HL-60 (cell line): ENCODE data around the gene MTCH2.

Experiments used
- DNase-seq, 2 experiments: peaks; one replicate each; pipeline ENCODE4 v3.0.0-alpha.2; 2010 to 2020; ENCODE audit warnings: low read depth in 1 of 2, low spot score in 1 of 2
- H3K27ac ChIP-seq: fragments of 250-450 bp; sonication (Bioruptor Pico); replicated peaks from 2 replicates; pipeline ENCODE4 v1.5.1; 2020; ENCODE audit warnings: mild to moderate bottlenecking, moderate library complexity
- H3K27me3 ChIP-seq: fragments of 250-450 bp; sonication (Bioruptor Pico); 2 replicates; pipeline ENCODE4 v1.5.1; 2021; ENCODE audit warnings: mild to moderate bottlenecking, moderate library complexity; ENCODE audit not compliant: insufficient read depth, poor library complexity, severe bottlenecking
- H3K4me3 ChIP-seq: replicated peaks from 2 replicates; pipeline ENCODE4 v1.5.1; 2011; ENCODE audit warnings: mild to moderate bottlenecking, control low read depth, low read length; ENCODE audit not compliant: insufficient read depth
- CTCF ChIP-seq: IDR thresholded peaks from one replicate; pipeline ENCODE4 v1.5.1; 2011; ENCODE audit warnings: low read length, control low read depth, inconsistent platforms; ENCODE audit not compliant: insufficient read depth
- GABPA ChIP-seq: IDR thresholded peaks from 2 replicates; pipeline ENCODE4 v1.6.1; 2012; ENCODE audit warnings: low read depth
- POLR2AphosphoS5 ChIP-seq: IDR thresholded peaks from 2 replicates; pipeline ENCODE4 v1.6.1; 2012; ENCODE audit warnings: low read depth
- SPI1 ChIP-seq: IDR thresholded peaks from 2 replicates; pipeline ENCODE4 v1.6.1; 2012; ENCODE audit warnings: low read depth, mild to moderate bottlenecking, borderline replicate concordance
- TF ChIP-seq, protein P1 (sequence below): IDR thresholded peaks from 2 replicates; pipeline ENCODE4 v1.6.1; 2012; ENCODE audit warnings: low read depth; ENCODE audit not compliant: insufficient replicate concordance

Gene MTCH2

DNA sequence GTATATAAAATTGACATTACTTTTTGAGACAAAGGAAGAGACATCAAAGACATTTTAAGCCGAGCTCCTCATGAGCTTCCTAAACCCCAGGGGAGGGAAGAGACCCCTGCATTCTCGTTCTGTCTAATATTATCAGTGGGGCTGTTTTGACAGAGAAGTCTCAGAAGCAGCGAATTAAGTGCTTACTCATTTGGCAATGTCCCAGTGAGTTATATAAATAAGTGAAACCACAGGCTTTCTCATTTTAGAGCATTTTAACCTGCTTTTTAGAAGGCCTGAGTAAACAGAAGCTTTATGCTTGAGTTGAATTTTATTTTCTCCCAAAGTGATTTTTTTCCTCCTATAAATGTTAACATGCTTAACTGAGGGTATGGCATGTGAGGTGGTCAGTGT lies 24.9 kb downstream of the MTCH2 start:
- no peak overlapping the region for H3K4me3 ChIP-seq
- no peak for DNase-seq
- no peaks in the 10 kb centered on the region for H3K27me3 ChIP-seq
- no peak overlapping the region for H3K27ac ChIP-seq
- TF ChIP-seq POLR2AphosphoS5 (no peak), SPI1 (no peak), CTCF (no peak), GABPA (no peak)
- TF ChIP-seq, protein P1, sequence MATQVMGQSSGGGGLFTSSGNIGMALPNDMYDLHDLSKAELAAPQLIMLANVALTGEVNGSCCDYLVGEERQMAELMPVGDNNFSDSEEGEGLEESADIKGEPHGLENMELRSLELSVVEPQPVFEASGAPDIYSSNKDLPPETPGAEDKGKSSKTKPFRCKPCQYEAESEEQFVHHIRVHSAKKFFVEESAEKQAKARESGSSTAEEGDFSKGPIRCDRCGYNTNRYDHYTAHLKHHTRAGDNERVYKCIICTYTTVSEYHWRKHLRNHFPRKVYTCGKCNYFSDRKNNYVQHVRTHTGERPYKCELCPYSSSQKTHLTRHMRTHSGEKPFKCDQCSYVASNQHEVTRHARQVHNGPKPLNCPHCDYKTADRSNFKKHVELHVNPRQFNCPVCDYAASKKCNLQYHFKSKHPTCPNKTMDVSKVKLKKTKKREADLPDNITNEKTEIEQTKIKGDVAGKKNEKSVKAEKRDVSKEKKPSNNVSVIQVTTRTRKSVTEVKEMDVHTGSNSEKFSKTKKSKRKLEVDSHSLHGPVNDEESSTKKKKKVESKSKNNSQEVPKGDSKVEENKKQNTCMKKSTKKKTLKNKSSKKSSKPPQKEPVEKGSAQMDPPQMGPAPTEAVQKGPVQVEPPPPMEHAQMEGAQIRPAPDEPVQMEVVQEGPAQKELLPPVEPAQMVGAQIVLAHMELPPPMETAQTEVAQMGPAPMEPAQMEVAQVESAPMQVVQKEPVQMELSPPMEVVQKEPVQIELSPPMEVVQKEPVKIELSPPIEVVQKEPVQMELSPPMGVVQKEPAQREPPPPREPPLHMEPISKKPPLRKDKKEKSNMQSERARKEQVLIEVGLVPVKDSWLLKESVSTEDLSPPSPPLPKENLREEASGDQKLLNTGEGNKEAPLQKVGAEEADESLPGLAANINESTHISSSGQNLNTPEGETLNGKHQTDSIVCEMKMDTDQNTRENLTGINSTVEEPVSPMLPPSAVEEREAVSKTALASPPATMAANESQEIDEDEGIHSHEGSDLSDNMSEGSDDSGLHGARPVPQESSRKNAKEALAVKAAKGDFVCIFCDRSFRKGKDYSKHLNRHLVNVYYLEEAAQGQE, result no peak

DNA sequence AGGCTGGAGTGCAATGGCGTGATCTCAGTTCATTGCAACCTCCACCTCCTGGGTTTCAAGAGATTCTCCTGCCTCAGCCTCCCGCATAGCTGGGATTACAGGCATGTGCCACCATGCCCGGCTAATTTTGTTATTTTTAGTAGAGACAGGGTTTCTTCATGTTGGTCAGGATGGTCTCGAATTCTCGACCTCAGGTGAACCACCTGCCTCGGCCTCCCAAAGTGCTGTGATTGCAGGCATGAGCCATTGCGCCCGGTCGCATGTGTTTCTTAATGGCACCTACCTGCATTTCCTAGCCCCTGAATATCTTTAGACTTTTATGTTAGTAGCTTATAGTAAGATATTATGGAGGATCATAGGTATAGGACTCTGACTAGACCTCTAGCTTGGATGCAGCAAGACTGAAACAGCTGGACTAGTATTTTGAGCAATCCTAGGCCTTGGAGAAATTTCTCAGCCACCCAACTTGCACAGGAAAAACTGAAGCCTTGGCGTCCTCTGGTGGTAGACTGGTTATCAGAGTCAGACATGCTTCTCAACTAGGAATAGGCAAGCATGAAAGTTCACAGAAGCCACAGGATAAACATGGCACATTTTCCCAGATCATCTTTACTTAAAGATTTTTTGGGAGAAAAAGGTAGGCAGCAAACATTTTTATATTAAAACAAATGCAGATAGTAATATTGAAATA lies 25.5 kb downstream of the MTCH2 start:
- H3K27ac ChIP-seq, result no peak overlapping the region
- TF ChIP-seq GABPA (no peak), POLR2AphosphoS5 (no peak), CTCF (peak; percentile 88), SPI1 (no peak)
- TF ChIP-seq, protein P1, result no peak
- DNase-seq, result peak; percentile 46 to 67
- H3K4me3 ChIP-seq, result no peak overlapping the region
- H3K27me3 ChIP-seq, result no peaks in the 10 kb centered on the region

- DNase-seq, result no peak
- Histone ChIP-seq H3K27me3 (no peaks in the 10 kb centered on the region), H3K27ac (no peak overlapping the region), H3K4me3 (no peak overlapping the region)
- TF ChIP-seq GABPA, result no peak
- TF ChIP-seq POLR2AphosphoS5, result no peak
These were observed 27.1 kb downstream of the MTCH2 start for GRCh38 chr11:47615249-47615648.

- DNase-seq, result peak; percentile 29 to 52
- TF ChIP-seq POLR2AphosphoS5 (no peak), CTCF (no peak), GABPA (no peak), SPI1 (peak; percentile 48; the same call in 1 of the 2 replicates)
- no peak overlapping the region for H3K27ac ChIP-seq
These were observed 31.0 kb downstream of the MTCH2 start for GRCh38 chr11:47611348-47611794.

More at GRCh38 chr11:47611348-47611794, 31.0 kb downstream of the MTCH2 start:
- no peak overlapping the region for H3K4me3 ChIP-seq
- H3K27me3 ChIP-seq, result no peaks in the 10 kb centered on the region
